Gastroesophageal sphincter (tissue), 4 donors: ENCODE results near the gene MAP1LC3B. TPM values are rescaled to one million over a fixed set of nuclear protein-coding genes. Genes with fewer than 3 reads are reported as not detected.

Source experiments
- ATAC-seq: fragments of 150-250 bp; one replicate; pipeline ENCODE4 v1.9.1; 2016; ENCODE audit warnings: mild to moderate bottlenecking, moderate library complexity
- H3K27ac ChIP-seq, 4 donors: fragments of 200-600 bp; sonication (generic) in 3 of 4; 1 replicate in 3 of 4; 2 replicates in 1 of 4; pipeline ENCODE4 v1.5.1; 2016 to 2019
- H3K27me3 ChIP-seq: fragments of 200-600 bp; sonication (generic); one replicate; pipeline ENCODE4 v1.5.1; 2019
- H3K36me3 ChIP-seq, 2 donors: fragments of 200-600 bp; sonication (generic); one replicate each; pipeline ENCODE4 v1.5.1; 2019; ENCODE audit warnings: control low read depth in 1 of 2
- H3K4me1 ChIP-seq, 3 donors: fragments of 200-600 bp; sonication (generic); 1 replicate in 2 of 3; 2 replicates in 1 of 3; pipeline ENCODE4 v1.5.1; 2016 to 2019; ENCODE audit warnings: control low read depth in 2 of 3
- H3K4me3 ChIP-seq, 2 donors: fragments of 200-600 bp; sonication (generic); one replicate each; pipeline ENCODE4 v1.5.1; 2019; ENCODE audit warnings: mild to moderate bottlenecking in 1 of 2, moderate library complexity in 1 of 2
- H3K9me3 ChIP-seq, 3 donors: fragments of 200-600 bp; sonication (generic); one replicate each; pipeline ENCODE4 v1.5.1; 2017 to 2019; ENCODE audit warnings: control low read depth in 2 of 3
- CTCF ChIP-seq, 4 experiments: fragments of 200-600 bp in 2 of 4; fragments of 450-650 bp in 2 of 4; sonication (generic) in 1 of 4; IDR thresholded peaks; one replicate each; pipeline ENCODE4 v1.5.1; 2017 to 2019; ENCODE audit warnings: antibody characterized with exemption in 4 of 4, mild to moderate bottlenecking in 2 of 4, moderate library complexity in 2 of 4
- EP300 ChIP-seq: sonication (generic); formaldehyde crosslinking; IDR thresholded peaks from one replicate; pipeline ENCODE4 v1.6.1; 2017; ENCODE audit warnings: antibody characterized with exemption, mild to moderate bottlenecking
- POLR2A ChIP-seq, 2 donors: fragments of 450-650 bp; IDR thresholded peaks; one replicate each; pipeline ENCODE4 v1.6.1; 2017; ENCODE audit warnings: antibody characterized with exemption in 2 of 2, mild to moderate bottlenecking in 2 of 2, moderate library complexity in 1 of 2
- POLR2AphosphoS5 ChIP-seq: sonication (generic); formaldehyde crosslinking; IDR thresholded peaks from one replicate; pipeline ENCODE4 v1.6.1; 2017; ENCODE audit warnings: antibody characterized with exemption
- WGBS, 2 donors: methylation state at CpG; one replicate each; pipeline ENCODE4 v1.1.5; 2018; ENCODE audit warnings: low coverage in 1 of 2; 5-methylcytosine and 5-hydroxymethylcytosine counted together
- total RNA-seq, 4 donors: library from RNA; depleted of rRNA; stranded (reverse); fragments of >200 nt; gene quantifications; one replicate each; pipeline ENCODE4 v1.1.0, GENCODE V29; 2016

Gene MAP1LC3B
- total RNA-seq, 4 donors from 2014 or later: 53.9 to 64.8 (median 57.9) TPM

GRCh38 chr16:87418644-87419043, 26.5 kb downstream of the MAP1LC3B start:
- H3K9me3 ChIP-seq: no peaks in the 10 kb centered on the region
- 76 to 81% methylated on average over 6 of the region's 6 CpGs for WGBS, 2 donors
- H3K27ac ChIP-seq: no peak overlapping the region
- ATAC-seq: no peak
- H3K36me3 ChIP-seq: peaks cover 0 to 100% of the 10 kb centered on the region in 2 donors
- H3K27me3 ChIP-seq: no peaks in the 10 kb centered on the region
- peaks cover 0 to 5% (median 0%) of the 10 kb centered on the region in 3 donors for H3K4me1 ChIP-seq
- H3K4me3 ChIP-seq: no peak overlapping the region
- TF ChIP-seq POLR2AphosphoS5 (no peak), POLR2A (IDR thresholded peaks at IDR 0.05) (no peak), EP300 (no peak), CTCF (IDR thresholded peaks at IDR 0.05) (no peak)

GRCh38 chr16:87420026-87421002, 28.2 kb downstream of the MAP1LC3B start:
- ATAC-seq: no peak
- Histone ChIP-seq H3K27ac (no peak overlapping the region), H3K36me3 (peaks cover 0 to 99% of the 10 kb centered on the region in 2 donors), H3K27me3 (no peaks in the 10 kb centered on the region), H3K4me3 (no peak overlapping the region), H3K4me1 (peaks cover 0 to 5% (median 0%) of the 10 kb centered on the region in 3 donors), H3K9me3 (no peaks in the 10 kb centered on the region)
- TF ChIP-seq POLR2AphosphoS5: no peak
- TF ChIP-seq EP300: no peak
- TF ChIP-seq CTCF (IDR thresholded peaks at IDR 0.05): no peak
- TF ChIP-seq POLR2A (IDR thresholded peaks at IDR 0.05): no peak
- 85 to 88% methylated on average over 5 to 9 of the region's 25 CpGs for WGBS, 2 donors

- Histone ChIP-seq H3K27ac (no peak overlapping the region), H3K9me3 (no peaks in the 10 kb centered on the region), H3K4me1 (peaks cover 0 to 10% (median 0%) of the 10 kb centered on the region in 3 donors), H3K4me3 (no peak overlapping the region), H3K27me3 (no peaks in the 10 kb centered on the region), H3K36me3 (peaks cover 0 to 97% of the 10 kb centered on the region in 2 donors)
- 88 to 100% methylated on average over 4 to 6 of the region's 25 CpGs for WGBS, 2 donors
- no peak for ATAC-seq
- TF ChIP-seq CTCF (IDR thresholded peaks at IDR 0.05) (no peak), POLR2A (IDR thresholded peaks at IDR 0.05) (no peak), EP300 (no peak), POLR2AphosphoS5 (no peak)
These were observed 29.1 kb downstream of the MAP1LC3B start for GRCh38 chr16:87421003-87421912.

GRCh38 chr16:87422106-87422505, 30.0 kb downstream of the MAP1LC3B start:
- H3K4me1 ChIP-seq: peaks cover 0 to 15% (median 3%) of the 10 kb centered on the region in 3 donors
- WGBS, 2 donors: 85 to 87% methylated on average over 10 to 11 of the region's 11 CpGs
- no peak overlapping the region for H3K27ac ChIP-seq
- no peaks in the 10 kb centered on the region for H3K9me3 ChIP-seq
- no peak for TF ChIP-seq CTCF (IDR thresholded peaks at IDR 0.05)
- TF ChIP-seq POLR2A (IDR thresholded peaks at IDR 0.05): no peak
- no peak for TF ChIP-seq EP300
- TF ChIP-seq POLR2AphosphoS5: no peak
- ATAC-seq: no peak
- H3K4me3 ChIP-seq: no peak overlapping the region
- no peaks in the 10 kb centered on the region for H3K27me3 ChIP-seq
- H3K36me3 ChIP-seq: peaks cover 0 to 97% of the 10 kb centered on the region in 2 donors
